Mucosa of descending colon (tissue), 3 donors: Measurements from ENCODE around the gene COL7A1. TPM values are rescaled to one million over a fixed set of nuclear protein-coding genes. Genes with fewer than 3 reads are reported as not detected.
A peak's percentile ranks its signal among the peaks of the same experiment; 100 is the strongest.

Experiments used
- ATAC-seq: fragments of 200-7000 bp; cut with Tn5 transposase; one replicate; pipeline ENCODE4 v1.9.1; 2020; ENCODE audit warnings: mild to moderate bottlenecking, moderate library complexity
- DNase-seq, 3 donors: peaks; one replicate each; pipeline ENCODE4 v3.0.0-alpha.2; 2020
- H3K36me3 ChIP-seq: fragments of 200-600 bp; one replicate; pipeline ENCODE4 v1.8.0; 2021; ENCODE audit warnings: low read depth, mild to moderate bottlenecking
- H3K4me1 ChIP-seq: fragments of 200-600 bp; one replicate; pipeline ENCODE4 v1.8.0; 2021; ENCODE audit warnings: low read depth, mild to moderate bottlenecking
- H3K4me3 ChIP-seq: fragments of 200-600 bp; one replicate; pipeline ENCODE4 v1.8.0; 2021; ENCODE audit warnings: mild to moderate bottlenecking
- H3K9me3 ChIP-seq: fragments of 200-600 bp; one replicate; pipeline ENCODE4 v1.8.0; 2021; ENCODE audit warnings: mild to moderate bottlenecking
- intact Hi-C, 2 donors: fragments of 100-400 bp; cut with DNase I in 1 of 2; cut with micrococcal nuclease in 1 of 2; formaldehyde crosslinking; loops; one replicate each; pipeline versions ENCODE4 v1.11.0 to v1.11.1; 2022; cut with DNase I, micrococcal nuclease
- total RNA-seq, 3 donors: library from RNA; stranded (reverse); fragmentation: NEBNext Ultra II Directional in 2 of 3; extraction: Animal tissue kit (Norgen Biotek cat#: 25700) in 2 of 3; gene quantifications; one replicate each; pipeline versions ENCODE4 v1.2.1 to v1.2.4, GENCODE V29; 2021 to 2023
- TF ChIP-seq, protein P1 (sequence below): fragments of 200-600 bp; IDR thresholded peaks from one replicate; pipeline ENCODE4 v1.8.0; 2022; ENCODE audit warnings: antibody characterized with exemption, mild to moderate bottlenecking
- donor health status: DM: no; HTN: no; CAD: no; lungs with moderate emphysema.
- donor health status: DM: no; HTN: no; CAD: no.
- donor health status: DM: no; HTN: yes; CAD: no.

The COL7A1 gene
- total RNA-seq, 3 donors from 2014 or later = 2.8 to 6.8 (median 3.9) TPM

DNA sequence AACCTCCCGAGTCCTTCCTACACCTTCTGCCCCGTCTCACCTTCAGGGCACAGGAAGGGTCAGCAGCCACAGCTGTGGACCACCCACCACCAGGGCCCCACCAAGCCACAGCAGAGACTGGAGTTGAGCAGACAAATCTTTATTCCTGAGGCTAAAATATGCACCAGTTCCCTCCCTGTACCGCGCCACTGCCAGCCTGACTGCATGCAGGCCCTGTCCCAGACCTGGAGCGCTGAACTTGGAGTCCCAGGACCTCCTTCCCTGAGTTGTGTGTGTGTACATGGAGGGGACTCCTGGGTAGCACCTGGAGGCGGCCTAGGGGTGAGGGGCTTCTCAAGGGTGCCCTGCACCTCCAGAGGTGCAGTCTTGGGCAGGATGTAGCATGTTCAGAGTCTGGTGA lies 30.5 kb upstream of the COL7A1 start:
- Histone ChIP-seq H3K4me3 (no peak overlapping the region), H3K4me1 (no peaks in the 10 kb centered on the region), H3K36me3 (no peaks in the 10 kb centered on the region), H3K9me3 (no peaks in the 10 kb centered on the region)
- intact Hi-C loops = no loop called here
- no peak for ATAC-seq
- TF ChIP-seq, protein P1, sequence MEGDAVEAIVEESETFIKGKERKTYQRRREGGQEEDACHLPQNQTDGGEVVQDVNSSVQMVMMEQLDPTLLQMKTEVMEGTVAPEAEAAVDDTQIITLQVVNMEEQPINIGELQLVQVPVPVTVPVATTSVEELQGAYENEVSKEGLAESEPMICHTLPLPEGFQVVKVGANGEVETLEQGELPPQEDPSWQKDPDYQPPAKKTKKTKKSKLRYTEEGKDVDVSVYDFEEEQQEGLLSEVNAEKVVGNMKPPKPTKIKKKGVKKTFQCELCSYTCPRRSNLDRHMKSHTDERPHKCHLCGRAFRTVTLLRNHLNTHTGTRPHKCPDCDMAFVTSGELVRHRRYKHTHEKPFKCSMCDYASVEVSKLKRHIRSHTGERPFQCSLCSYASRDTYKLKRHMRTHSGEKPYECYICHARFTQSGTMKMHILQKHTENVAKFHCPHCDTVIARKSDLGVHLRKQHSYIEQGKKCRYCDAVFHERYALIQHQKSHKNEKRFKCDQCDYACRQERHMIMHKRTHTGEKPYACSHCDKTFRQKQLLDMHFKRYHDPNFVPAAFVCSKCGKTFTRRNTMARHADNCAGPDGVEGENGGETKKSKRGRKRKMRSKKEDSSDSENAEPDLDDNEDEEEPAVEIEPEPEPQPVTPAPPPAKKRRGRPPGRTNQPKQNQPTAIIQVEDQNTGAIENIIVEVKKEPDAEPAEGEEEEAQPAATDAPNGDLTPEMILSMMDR = no peak
- no peak for DNase-seq

DNA sequence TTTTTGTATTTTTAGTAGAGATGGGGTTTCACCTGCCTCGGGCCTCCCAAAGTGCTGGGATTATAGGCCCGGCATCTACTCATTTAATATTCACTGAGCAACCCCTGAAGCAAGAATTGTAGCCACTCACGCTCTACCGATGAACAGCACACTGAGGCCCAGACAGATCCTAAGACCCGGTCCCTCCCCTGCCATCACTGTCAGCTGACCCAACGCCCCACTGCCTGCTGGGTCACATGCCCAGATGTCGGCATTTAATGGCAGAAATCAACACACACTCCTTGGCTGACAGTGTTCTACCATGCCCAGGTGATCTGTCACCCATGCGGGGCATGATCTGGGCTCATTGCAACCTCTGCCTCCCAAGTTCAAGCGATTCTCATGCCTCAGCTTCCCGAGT lies 29.6 kb upstream of the COL7A1 start:
- no peaks in the 10 kb centered on the region for H3K36me3 ChIP-seq
- peaks cover 6% of the 10 kb centered on the region for H3K4me1 ChIP-seq
- intact Hi-C loops = no loop called here
- TF ChIP-seq, protein P1 = no peak
- H3K4me3 ChIP-seq = no peak overlapping the region
- no peak for DNase-seq
- no peak for ATAC-seq
- H3K9me3 ChIP-seq = no peaks in the 10 kb centered on the region

DNA sequence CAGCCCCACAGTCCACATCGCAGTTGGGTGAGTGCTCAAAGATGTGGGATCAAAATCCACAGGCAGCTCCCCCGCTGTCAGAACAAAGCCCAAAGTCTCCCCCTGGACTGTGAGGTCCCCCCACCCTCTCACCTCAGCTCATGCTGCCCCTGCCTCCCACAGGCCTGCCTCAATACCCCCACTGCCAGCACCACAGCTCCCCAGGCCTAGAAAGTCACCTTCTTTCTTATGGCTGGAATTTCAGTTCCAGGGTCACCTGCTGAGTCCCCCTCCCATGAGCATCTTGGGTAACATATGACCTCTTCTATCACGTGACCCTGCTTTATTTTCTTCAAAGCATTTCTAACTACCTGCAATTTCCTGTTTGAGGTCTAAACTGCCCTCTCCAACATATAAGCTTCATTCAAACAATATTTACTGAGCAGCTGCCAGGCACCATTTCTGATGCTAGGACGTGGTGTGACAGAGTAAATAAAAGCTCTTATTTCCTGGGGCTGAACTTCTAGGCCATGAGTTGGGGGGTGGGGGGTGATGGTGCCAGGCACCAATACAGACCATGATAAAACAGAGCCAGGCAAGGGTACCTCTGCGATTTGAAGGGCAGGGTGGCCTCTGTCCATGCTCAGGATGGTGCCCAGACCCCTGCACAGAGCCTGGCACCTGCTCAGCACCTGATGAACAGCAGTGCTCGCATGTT lies 28.9 kb upstream of the COL7A1 start:
- Histone ChIP-seq H3K4me3 (no peak overlapping the region), H3K9me3 (no peaks in the 10 kb centered on the region), H3K4me1 (peaks cover 13% of the 10 kb centered on the region), H3K36me3 (no peaks in the 10 kb centered on the region)
- intact Hi-C loops = no loop called here
- TF ChIP-seq, protein P1 = no peak
- peak in 1 of 3 donors; percentile 65 for DNase-seq
- ATAC-seq = peak; percentile 79

DNA sequence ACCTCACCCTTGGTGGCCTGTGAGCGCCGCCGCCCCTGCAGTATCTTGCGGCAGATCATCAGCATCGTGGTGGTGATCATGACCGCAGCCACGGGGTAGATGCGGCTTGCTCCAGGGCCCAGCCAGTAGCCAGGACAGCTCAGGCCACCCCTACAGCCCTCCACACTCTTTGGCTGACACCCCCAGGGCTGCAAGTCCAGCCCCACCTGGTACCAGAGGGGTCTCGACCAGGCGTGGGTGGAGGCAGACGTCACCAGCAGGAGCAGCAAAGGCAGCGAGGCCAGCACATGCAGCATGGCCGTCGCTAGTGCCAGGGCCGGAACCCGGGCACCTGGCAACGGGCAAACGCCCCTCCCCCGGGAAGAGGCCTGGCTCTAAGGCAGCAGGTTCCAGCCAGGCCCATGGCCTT lies 26.3 kb upstream of the COL7A1 start, which contains the start of gene TMEM89:
Gene TMEM89 (minus strand): TSS at position 309 of the 409 bp plus-strand sequence. CDS start 13 bp downstream, at position 296.
- no peak within 1 kb of the TSS for H3K4me3 ChIP-seq
- H3K36me3 ChIP-seq = no peaks in the 10 kb centered on the region
- intact Hi-C loops = no loop called here
- H3K4me1 ChIP-seq = peaks cover 14% of the 10 kb centered on the region
- peaks cover 16% of the 10 kb centered on the region for H3K9me3 ChIP-seq
- no peak for ATAC-seq
- TF ChIP-seq, protein P1 = no peak
- DNase-seq = no peak

DNA sequence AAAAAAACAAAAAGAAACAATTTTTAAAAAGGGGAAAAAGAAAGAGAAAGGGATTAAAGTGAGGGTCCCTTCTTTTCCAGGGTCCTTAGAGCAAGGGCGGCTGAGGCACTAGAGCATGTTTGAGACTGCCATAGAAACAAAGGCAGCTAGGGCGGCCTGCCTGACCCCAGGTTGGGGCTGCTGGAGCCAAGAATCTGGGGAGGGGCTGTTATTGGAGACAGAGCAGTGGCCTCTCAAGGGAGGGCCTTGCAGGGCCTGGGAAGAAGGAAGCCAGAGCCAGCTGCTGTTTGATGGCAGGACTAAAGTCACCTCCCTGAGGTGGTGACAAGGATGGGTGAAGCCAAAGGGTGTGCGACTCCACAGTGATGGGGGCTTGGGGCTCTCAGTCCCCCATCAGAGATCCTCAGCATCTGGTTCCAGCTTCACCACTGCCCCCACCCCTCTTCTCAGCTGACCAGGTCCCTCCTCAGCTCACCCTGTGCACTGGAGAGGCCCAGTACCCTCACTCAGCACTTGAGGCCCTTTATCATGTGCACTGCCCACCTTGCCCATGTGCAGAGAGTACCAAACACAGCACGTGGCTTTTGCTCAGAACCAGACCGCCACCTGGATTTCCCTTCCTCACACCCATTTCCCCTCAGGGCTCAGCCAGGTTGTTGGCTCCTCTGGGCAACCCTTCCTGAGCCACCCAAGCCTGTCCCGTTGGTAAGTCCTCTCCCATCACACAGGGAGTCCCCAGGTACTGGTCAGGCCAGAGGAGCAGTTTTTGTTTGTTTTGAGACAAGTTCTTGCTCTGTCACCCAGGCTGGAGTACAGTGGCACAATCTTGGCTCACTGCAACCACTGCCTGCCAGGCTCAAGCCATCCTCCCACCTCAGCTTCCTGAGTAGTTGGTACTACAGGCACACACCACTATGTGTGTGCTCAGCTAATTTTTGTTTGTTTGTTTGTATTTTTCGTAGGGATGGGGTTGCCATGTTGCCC lies 24.7 kb upstream of the COL7A1 start:
- peaks cover 14% of the 10 kb centered on the region for H3K4me1 ChIP-seq
- DNase-seq (no peak), ATAC-seq (no peak)
- TF ChIP-seq, protein P1 = no peak
- H3K36me3 ChIP-seq = no peaks in the 10 kb centered on the region
- intact Hi-C loops = no loop called here
- H3K9me3 ChIP-seq = peaks cover 20% of the 10 kb centered on the region
- no peak overlapping the region for H3K4me3 ChIP-seq
